Liver (tissue), 9 donors: ENCODE data around the gene PIGT. TPM values are rescaled to one million over a fixed set of nuclear protein-coding genes. Genes with fewer than 3 reads are reported as not detected.

ENCODE experiments used
- DNase-seq: peaks from one replicate; pipeline ENCODE4 v3.0.0-alpha.2; 2017; ENCODE audit warnings: low spot score
- H3K27ac ChIP-seq, 2 donors: one replicate each; pipeline ENCODE4 v1.7.0; 2013; ENCODE audit warnings: inconsistent platforms in 2 of 2, low read length in 2 of 2, control low read depth in 1 of 2, low read depth in 1 of 2, mild to moderate bottlenecking in 1 of 2
- H3K27me3 ChIP-seq, 4 donors: one replicate each; pipeline versions ENCODE4 v1.6.1 to v1.7.0; 2013; ENCODE audit warnings: low read length in 3 of 4, inconsistent platforms in 1 of 4, mild to moderate bottlenecking in 1 of 4, moderate library complexity in 1 of 4; ENCODE audit not compliant: control insufficient read depth in 4 of 4, insufficient read depth in 4 of 4
- H3K36me3 ChIP-seq, 4 donors: one replicate each; pipeline versions ENCODE4 v1.6.1 to v1.7.0; 2013; ENCODE audit warnings: low read length in 3 of 4, mild to moderate bottlenecking in 3 of 4, low read depth in 1 of 4, moderate library complexity in 1 of 4; ENCODE audit not compliant: control insufficient read depth in 4 of 4, insufficient read depth in 3 of 4
- H3K4me1 ChIP-seq, 4 donors: one replicate each; pipeline versions ENCODE4 v1.6.1 to v1.7.0; 2013; ENCODE audit warnings: low read length in 3 of 4, mild to moderate bottlenecking in 3 of 4, moderate library complexity in 1 of 4; ENCODE audit not compliant: control insufficient read depth in 4 of 4, insufficient read depth in 4 of 4
- H3K4me3 ChIP-seq, 3 donors: one replicate each; pipeline versions ENCODE4 v1.6.1 to v1.7.0; 2013; ENCODE audit warnings: low read length in 3 of 3, control low read depth in 1 of 3, low read depth in 1 of 3, mild to moderate bottlenecking in 1 of 3
- H3K9ac ChIP-seq, 2 donors: one replicate each; pipeline ENCODE4 v1.7.0; 2013; ENCODE audit warnings: low read length in 2 of 2, mild to moderate bottlenecking in 2 of 2, moderate library complexity in 2 of 2, control low read depth in 1 of 2, low read depth in 1 of 2
- H3K9me3 ChIP-seq, 4 donors: one replicate each; pipeline versions ENCODE4 v1.6.1 to v1.7.0; 2013; ENCODE audit warnings: low read length in 3 of 4; ENCODE audit not compliant: control insufficient read depth in 4 of 4
- EGR1 ChIP-seq, 2 donors: IDR thresholded peaks; 2 replicates each; pipeline ENCODE4 v1.6.1; 2016 to 2018; ENCODE audit warnings: antibody characterized with exemption in 2 of 2, low read depth in 2 of 2
- FOXA1 ChIP-seq: IDR thresholded peaks from 2 replicates; pipeline ENCODE4 v1.6.1; 2016; ENCODE audit warnings: antibody characterized with exemption
- FOXA2 ChIP-seq: IDR thresholded peaks from 2 replicates; pipeline ENCODE4 v1.6.1; 2016; ENCODE audit warnings: antibody characterized with exemption
- GABPA ChIP-seq, 2 donors: IDR thresholded peaks in 1 of 2; conservative IDR thresholded peaks in 1 of 2; 2 replicates each; pipeline ENCODE4 v1.6.1; 2016; ENCODE audit warnings: antibody characterized with exemption in 2 of 2, mild to moderate bottlenecking in 1 of 2, moderate library complexity in 1 of 2
- HNF4A ChIP-seq, 2 donors: conservative IDR thresholded peaks; 2 replicates each; pipeline ENCODE4 v1.6.1; 2016; ENCODE audit warnings: antibody characterized with exemption in 2 of 2, mild to moderate bottlenecking in 2 of 2
- HNF4G ChIP-seq: IDR thresholded peaks from 2 replicates; pipeline ENCODE4 v1.6.1; 2016; ENCODE audit warnings: antibody characterized with exemption
- JUND ChIP-seq, 2 donors: IDR thresholded peaks; 2 replicates each; pipeline ENCODE4 v1.6.1; 2016; ENCODE audit warnings: antibody characterized with exemption in 2 of 2
- NR2F2 ChIP-seq: IDR thresholded peaks from 2 replicates; pipeline ENCODE4 v1.6.1; 2016; ENCODE audit warnings: antibody characterized with exemption
- RAD21 ChIP-seq, 2 donors: IDR thresholded peaks; 2 replicates each; pipeline ENCODE4 v1.6.1; 2016; ENCODE audit warnings: antibody characterized with exemption in 2 of 2, mild to moderate bottlenecking in 2 of 2
- RXRA ChIP-seq, 2 donors: IDR thresholded peaks; 2 replicates each; pipeline ENCODE4 v1.6.1; 2017 to 2018; ENCODE audit warnings: antibody characterized with exemption in 2 of 2, mild to moderate bottlenecking in 1 of 2
- SP1 ChIP-seq: IDR thresholded peaks from 2 replicates; pipeline ENCODE4 v1.6.1; 2018; ENCODE audit warnings: antibody characterized with exemption, mild to moderate bottlenecking
- TAF1 ChIP-seq: conservative IDR thresholded peaks from 2 replicates; pipeline ENCODE4 v1.6.1; 2016; ENCODE audit warnings: antibody characterized with exemption, mild to moderate bottlenecking
- YY1 ChIP-seq: IDR thresholded peaks from 2 replicates; pipeline ENCODE4 v1.6.1; 2016; ENCODE audit warnings: antibody characterized with exemption, mild to moderate bottlenecking
- WGBS: extraction: QIAGEN DNeasy Blood & Tissue Kit; methylation state at CpG from one replicate; pipeline ENCODE4 v1.1.7; 2013; 5-methylcytosine and 5-hydroxymethylcytosine counted together
- polyA plus RNA-seq, 2 donors: library from polyadenylated mRNA; stranded (reverse) in 1 of 2; unstranded in 1 of 2; fragments of 200-250 nt in 1 of 2; fragments of >200 nt in 1 of 2; fragmentation: Nextera tagmentation in 1 of 2; extraction: Ambion mirVana in 1 of 2; gene quantifications; one replicate each; pipeline versions ENCODE4 v1.2.1 to v1.2.3, GENCODE V29; 2013 to 2015
- total RNA-seq, 2 donors: library from RNA; depleted of rRNA; stranded (reverse); fragments of >200 nt; gene quantifications; one replicate each; pipeline ENCODE4 v1.2.3, GENCODE V29; 2014
- TF ChIP-seq, protein P1 (sequence below): IDR thresholded peaks from 2 replicates; pipeline ENCODE4 v1.6.1; 2016; ENCODE audit warnings: antibody characterized with exemption
- TF ChIP-seq, protein P2 (sequence below): IDR thresholded peaks from 2 replicates; pipeline ENCODE4 v1.6.1; 2016; ENCODE audit warnings: antibody characterized with exemption
- TF ChIP-seq, protein P3 (sequence below): IDR thresholded peaks from 2 replicates; pipeline ENCODE4 v1.6.1; 2016; ENCODE audit warnings: antibody characterized with exemption, mild to moderate bottlenecking
- TF ChIP-seq, protein P4 (sequence below): IDR thresholded peaks from 2 replicates; pipeline ENCODE4 v1.6.1; 2016; ENCODE audit warnings: antibody characterized with exemption
- TF ChIP-seq, protein P5 (sequence below): fragments of 150-350 bp; IDR thresholded peaks from 2 replicates; pipeline ENCODE4 v1.5.1; 2017; ENCODE audit warnings: improper control_type of control experiment, low read depth, low read length; ENCODE audit not compliant: missing input control
- donor health status: healthy.
- donor health status: healthy.
- donor health status: healthy.
- donor health status: healthy.
- donor health status: healthy.

PIGT gene
- total and polyA plus RNA-seq, 4 donors, result 14.4 to 64.5 (median 34.1) TPM

DNA sequence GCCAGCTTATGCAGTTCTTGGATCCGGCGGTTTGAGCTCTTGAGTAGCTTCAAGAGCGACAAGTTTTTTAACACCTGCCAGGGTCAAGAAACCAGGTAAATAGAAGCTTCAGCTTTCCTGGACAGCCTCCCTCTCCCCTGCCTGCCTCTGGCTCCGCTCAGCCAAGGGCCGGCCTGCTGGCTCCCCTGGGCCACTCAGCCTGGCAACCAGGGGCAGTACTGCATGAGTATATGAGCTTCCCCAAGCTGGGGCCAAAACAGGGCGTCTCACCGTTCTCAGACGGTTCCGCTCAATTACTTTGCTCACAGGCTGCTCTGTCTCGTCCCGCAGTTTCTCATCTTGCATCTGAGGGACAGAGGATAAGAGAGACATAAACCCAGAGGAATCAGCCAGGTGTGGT is 38.7 kb upstream of the PIGT start:
- Histone ChIP-seq H3K9ac (no peak overlapping the region), H3K4me1 (peaks cover 4 to 11% (median 5%) of the 10 kb centered on the region in 4 donors), H3K36me3 (peaks cover 0 to 2% (median 0%) of the 10 kb centered on the region in 4 donors), H3K27ac (no peak overlapping the region), H3K4me3 (no peak overlapping the region), H3K27me3 (no peaks in the 10 kb centered on the region), H3K9me3 (no peaks in the 10 kb centered on the region)
- TF ChIP-seq JUND (IDR thresholded peaks at IDR 0.05), result no peak
- TF ChIP-seq, protein P1, sequence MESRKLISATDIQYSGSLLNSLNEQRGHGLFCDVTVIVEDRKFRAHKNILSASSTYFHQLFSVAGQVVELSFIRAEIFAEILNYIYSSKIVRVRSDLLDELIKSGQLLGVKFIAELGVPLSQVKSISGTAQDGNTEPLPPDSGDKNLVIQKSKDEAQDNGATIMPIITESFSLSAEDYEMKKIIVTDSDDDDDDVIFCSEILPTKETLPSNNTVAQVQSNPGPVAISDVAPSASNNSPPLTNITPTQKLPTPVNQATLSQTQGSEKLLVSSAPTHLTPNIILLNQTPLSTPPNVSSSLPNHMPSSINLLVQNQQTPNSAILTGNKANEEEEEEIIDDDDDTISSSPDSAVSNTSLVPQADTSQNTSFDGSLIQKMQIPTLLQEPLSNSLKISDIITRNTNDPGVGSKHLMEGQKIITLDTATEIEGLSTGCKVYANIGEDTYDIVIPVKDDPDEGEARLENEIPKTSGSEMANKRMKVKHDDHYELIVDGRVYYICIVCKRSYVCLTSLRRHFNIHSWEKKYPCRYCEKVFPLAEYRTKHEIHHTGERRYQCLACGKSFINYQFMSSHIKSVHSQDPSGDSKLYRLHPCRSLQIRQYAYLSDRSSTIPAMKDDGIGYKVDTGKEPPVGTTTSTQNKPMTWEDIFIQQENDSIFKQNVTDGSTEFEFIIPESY, result no peak
- no peak for TF ChIP-seq FOXA2
- TF ChIP-seq SP1, result no peak
- TF ChIP-seq, protein P2, sequence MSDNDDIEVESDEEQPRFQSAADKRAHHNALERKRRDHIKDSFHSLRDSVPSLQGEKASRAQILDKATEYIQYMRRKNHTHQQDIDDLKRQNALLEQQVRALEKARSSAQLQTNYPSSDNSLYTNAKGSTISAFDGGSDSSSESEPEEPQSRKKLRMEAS, result no peak
- TF ChIP-seq RXRA (IDR thresholded peaks at IDR 0.05), result no peak
- TF ChIP-seq FOXA1, result no peak
- DNase-seq, result no peak
- WGBS, result 87% methylated on average over 11 of the region's 11 CpGs

DNA sequence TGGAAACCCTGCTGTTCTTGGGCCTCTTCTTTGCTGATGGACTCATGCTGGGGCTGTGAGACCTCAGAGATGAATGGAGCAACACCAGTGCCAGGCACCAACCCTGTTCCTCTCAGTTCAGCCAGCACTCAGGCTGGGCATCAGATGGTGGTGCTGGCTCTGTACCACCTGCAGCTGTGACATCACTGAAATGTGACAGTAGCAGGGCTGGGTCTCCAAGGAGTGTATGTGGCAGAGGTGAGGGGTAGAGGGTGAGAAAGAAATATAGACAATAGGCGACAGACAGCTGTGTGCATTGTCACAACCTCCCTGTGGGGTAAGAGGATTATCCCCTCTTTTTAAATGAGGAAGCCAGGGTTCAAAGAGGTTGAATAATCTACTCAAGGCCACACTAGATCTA is 37.8 kb upstream of the PIGT start, which contains the start of gene TP53TG5:
Gene TP53TG5, minus strand, starts transcription at position 135 of the 400 bp plus-strand sequence. Its CDS starts 89 bp downstream, at position 46.
- H3K27ac ChIP-seq, result no peak within 1 kb of the TSS
- TF ChIP-seq FOXA2, result no peak
- TF ChIP-seq HNF4A (conservative IDR thresholded peaks at IDR 0.05), result no peak
- TF ChIP-seq, protein P1, result no peak
- no peak for TF ChIP-seq HNF4G
- no peak for TF ChIP-seq FOXA1
- no peak for TF ChIP-seq YY1
- TF ChIP-seq NR2F2, result no peak
- no peak for TF ChIP-seq GABPA (IDR thresholded peaks at IDR 0.05 in 1 of 2, conservative IDR thresholded peaks at IDR 0.05 in 1 of 2)
- no peak for TF ChIP-seq JUND (IDR thresholded peaks at IDR 0.05)
- TF ChIP-seq, protein P2, result no peak
- TF ChIP-seq TAF1, result no peak
- no peak for TF ChIP-seq SP1
- no peak for TF ChIP-seq EGR1 (IDR thresholded peaks at IDR 0.05; ENCODE audit: low read depth in 2 of 2)
- TF ChIP-seq, protein P3, sequence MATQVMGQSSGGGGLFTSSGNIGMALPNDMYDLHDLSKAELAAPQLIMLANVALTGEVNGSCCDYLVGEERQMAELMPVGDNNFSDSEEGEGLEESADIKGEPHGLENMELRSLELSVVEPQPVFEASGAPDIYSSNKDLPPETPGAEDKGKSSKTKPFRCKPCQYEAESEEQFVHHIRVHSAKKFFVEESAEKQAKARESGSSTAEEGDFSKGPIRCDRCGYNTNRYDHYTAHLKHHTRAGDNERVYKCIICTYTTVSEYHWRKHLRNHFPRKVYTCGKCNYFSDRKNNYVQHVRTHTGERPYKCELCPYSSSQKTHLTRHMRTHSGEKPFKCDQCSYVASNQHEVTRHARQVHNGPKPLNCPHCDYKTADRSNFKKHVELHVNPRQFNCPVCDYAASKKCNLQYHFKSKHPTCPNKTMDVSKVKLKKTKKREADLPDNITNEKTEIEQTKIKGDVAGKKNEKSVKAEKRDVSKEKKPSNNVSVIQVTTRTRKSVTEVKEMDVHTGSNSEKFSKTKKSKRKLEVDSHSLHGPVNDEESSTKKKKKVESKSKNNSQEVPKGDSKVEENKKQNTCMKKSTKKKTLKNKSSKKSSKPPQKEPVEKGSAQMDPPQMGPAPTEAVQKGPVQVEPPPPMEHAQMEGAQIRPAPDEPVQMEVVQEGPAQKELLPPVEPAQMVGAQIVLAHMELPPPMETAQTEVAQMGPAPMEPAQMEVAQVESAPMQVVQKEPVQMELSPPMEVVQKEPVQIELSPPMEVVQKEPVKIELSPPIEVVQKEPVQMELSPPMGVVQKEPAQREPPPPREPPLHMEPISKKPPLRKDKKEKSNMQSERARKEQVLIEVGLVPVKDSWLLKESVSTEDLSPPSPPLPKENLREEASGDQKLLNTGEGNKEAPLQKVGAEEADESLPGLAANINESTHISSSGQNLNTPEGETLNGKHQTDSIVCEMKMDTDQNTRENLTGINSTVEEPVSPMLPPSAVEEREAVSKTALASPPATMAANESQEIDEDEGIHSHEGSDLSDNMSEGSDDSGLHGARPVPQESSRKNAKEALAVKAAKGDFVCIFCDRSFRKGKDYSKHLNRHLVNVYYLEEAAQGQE, result no peak
- TF ChIP-seq, protein P4, sequence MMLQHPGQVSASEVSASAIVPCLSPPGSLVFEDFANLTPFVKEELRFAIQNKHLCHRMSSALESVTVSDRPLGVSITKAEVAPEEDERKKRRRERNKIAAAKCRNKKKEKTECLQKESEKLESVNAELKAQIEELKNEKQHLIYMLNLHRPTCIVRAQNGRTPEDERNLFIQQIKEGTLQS, result no peak
- TF ChIP-seq RAD21 (IDR thresholded peaks at IDR 0.05), result no peak
- TF ChIP-seq, protein P5, sequence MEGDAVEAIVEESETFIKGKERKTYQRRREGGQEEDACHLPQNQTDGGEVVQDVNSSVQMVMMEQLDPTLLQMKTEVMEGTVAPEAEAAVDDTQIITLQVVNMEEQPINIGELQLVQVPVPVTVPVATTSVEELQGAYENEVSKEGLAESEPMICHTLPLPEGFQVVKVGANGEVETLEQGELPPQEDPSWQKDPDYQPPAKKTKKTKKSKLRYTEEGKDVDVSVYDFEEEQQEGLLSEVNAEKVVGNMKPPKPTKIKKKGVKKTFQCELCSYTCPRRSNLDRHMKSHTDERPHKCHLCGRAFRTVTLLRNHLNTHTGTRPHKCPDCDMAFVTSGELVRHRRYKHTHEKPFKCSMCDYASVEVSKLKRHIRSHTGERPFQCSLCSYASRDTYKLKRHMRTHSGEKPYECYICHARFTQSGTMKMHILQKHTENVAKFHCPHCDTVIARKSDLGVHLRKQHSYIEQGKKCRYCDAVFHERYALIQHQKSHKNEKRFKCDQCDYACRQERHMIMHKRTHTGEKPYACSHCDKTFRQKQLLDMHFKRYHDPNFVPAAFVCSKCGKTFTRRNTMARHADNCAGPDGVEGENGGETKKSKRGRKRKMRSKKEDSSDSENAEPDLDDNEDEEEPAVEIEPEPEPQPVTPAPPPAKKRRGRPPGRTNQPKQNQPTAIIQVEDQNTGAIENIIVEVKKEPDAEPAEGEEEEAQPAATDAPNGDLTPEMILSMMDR, result no peak
- no peak for TF ChIP-seq RXRA (IDR thresholded peaks at IDR 0.05)
- no peak within 1 kb of the TSS for H3K9ac ChIP-seq
- DNase-seq, result no peak
- H3K27me3 ChIP-seq, result no peaks in the 10 kb centered on the region
- H3K4me3 ChIP-seq, result no peak within 1 kb of the TSS
- H3K36me3 ChIP-seq, result peaks cover 0 to 2% (median 0%) of the 10 kb centered on the region in 4 donors
- no peaks in the 10 kb centered on the region for H3K9me3 ChIP-seq
- WGBS, result 94% methylated on average over 1 of the region's 1 CpG
- peaks cover 2 to 8% (median 2%) of the 10 kb centered on the region in 4 donors for H3K4me1 ChIP-seq
